ENCODE data around the gene ARID4A. TPM values are rescaled to one million over a fixed set of nuclear protein-coding genes. Genes with fewer than 3 reads are reported as not detected.

Gene ARID4A
- total RNA-seq, 1 experiment from 2014 or later, result 12.5 TPM

DNA sequence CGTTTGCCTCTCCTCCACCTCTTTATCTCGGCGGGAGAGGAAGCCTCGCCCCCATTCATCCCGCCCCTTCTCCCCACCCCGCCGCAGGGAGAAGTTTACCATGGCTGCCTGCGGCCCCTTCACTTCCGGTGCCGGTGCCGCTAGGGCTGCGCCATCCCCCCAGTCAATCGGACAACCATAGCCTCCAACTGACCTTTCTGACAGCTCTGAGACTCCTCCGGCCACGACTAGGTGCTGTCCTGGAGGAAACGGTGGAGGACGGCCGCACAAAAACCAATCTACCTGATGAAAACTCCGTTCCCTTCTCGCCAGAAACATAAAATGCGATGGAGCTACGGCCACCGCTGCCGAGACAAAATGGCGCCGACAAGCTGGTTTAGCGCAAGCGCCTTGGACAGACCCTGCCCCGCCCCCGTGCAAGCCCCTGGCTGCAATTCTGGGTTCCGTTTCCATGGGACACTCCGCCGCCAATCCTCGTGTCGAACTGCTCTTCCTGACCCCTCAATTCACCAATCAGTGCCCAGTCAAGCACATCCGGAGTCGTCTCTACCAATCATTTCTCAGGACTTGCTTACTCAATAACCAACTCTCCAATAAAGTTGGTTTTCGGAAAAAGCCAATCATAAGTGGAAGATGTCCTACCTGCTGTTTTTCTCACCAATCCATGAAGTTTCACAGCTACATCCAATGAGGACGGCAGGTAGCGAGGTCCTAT is 436 bp upstream of the ARID4A start (continued):
- TF ChIP-seq, protein P1, sequence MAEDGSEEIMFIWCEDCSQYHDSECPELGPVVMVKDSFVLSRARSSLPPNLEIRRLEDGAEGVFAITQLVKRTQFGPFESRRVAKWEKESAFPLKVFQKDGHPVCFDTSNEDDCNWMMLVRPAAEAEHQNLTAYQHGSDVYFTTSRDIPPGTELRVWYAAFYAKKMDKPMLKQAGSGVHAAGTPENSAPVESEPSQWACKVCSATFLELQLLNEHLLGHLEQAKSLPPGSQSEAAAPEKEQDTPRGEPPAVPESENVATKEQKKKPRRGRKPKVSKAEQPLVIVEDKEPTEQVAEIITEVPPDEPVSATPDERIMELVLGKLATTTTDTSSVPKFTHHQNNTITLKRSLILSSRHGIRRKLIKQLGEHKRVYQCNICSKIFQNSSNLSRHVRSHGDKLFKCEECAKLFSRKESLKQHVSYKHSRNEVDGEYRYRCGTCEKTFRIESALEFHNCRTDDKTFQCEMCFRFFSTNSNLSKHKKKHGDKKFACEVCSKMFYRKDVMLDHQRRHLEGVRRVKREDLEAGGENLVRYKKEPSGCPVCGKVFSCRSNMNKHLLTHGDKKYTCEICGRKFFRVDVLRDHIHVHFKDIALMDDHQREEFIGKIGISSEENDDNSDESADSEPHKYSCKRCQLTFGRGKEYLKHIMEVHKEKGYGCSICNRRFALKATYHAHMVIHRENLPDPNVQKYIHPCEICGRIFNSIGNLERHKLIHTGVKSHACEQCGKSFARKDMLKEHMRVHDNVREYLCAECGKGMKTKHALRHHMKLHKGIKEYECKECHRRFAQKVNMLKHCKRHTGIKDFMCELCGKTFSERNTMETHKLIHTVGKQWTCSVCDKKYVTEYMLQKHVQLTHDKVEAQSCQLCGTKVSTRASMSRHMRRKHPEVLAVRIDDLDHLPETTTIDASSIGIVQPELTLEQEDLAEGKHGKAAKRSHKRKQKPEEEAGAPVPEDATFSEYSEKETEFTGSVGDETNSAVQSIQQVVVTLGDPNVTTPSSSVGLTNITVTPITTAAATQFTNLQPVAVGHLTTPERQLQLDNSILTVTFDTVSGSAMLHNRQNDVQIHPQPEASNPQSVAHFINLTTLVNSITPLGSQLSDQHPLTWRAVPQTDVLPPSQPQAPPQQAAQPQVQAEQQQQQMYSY (CRISPR knock-in tag; IDR thresholded peaks at IDR 0.05), result no peak
- TF ChIP-seq CREM (CRISPR knock-in tag; IDR thresholded peaks at IDR 0.05) (no peak), ZNF423 (CRISPR knock-in tag; IDR thresholded peaks at IDR 0.05) (peak; percentile 87), ZBTB21 (CRISPR knock-in tag; IDR thresholded peaks at IDR 0.05; ENCODE audit: borderline replicate concordance) (no peak), GTF2I (CRISPR knock-in tag; conservative IDR thresholded peaks at IDR 0.05) (no peak), ZNF232 (CRISPR knock-in tag; IDR thresholded peaks at IDR 0.05) (no peak), ZNF121 (CRISPR knock-in tag; IDR thresholded peaks at IDR 0.05) (no peak), ZNF671 (CRISPR knock-in tag; IDR thresholded peaks at IDR 0.05) (peak; percentile 86; the same call in 1 of the 2 replicates), SMAD4 (CRISPR knock-in tag; IDR thresholded peaks at IDR 0.05) (no peak), TEAD1 (CRISPR knock-in tag; IDR thresholded peaks at IDR 0.05) (peak; percentile 67; the same call in 1 of the 2 replicates), PRRX2 (CRISPR knock-in tag; IDR thresholded peaks at IDR 0.05) (peak; percentile 95; the same call in 1 of the 2 replicates), GRHL2 (CRISPR knock-in tag; IDR thresholded peaks at IDR 0.05; ENCODE audit: insufficient replicate concordance, severe bottlenecking) (no peak), SP1 (CRISPR knock-in tag; conservative IDR thresholded peaks at IDR 0.05) (peak; percentile 65; the same call in 1 of the 2 replicates), HMGA2 (CRISPR knock-in tag; IDR thresholded peaks at IDR 0.05) (0 out of 2 replicates have a peak, but pooled peaks have one; percentile 6), NFATC4 (CRISPR knock-in tag; IDR thresholded peaks at IDR 0.05) (0 out of 2 replicates have a peak, but pooled peaks have one; percentile 48), FOXK1 (CRISPR knock-in tag; IDR thresholded peaks at IDR 0.05) (peak; percentile 30; the same call in 1 of the 2 replicates), SMAD3 (CRISPR knock-in tag; IDR thresholded peaks at IDR 0.05; ENCODE audit: borderline replicate concordance) (peak; percentile 57; the same call in 1 of the 2 replicates)
- TF ChIP-seq, protein P2, sequence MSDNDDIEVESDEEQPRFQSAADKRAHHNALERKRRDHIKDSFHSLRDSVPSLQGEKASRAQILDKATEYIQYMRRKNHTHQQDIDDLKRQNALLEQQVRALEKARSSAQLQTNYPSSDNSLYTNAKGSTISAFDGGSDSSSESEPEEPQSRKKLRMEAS (CRISPR knock-in tag; IDR thresholded peaks at IDR 0.05), result peak; percentile 23; the same call in 1 of the 2 replicates
- TF ChIP-seq, protein P3, sequence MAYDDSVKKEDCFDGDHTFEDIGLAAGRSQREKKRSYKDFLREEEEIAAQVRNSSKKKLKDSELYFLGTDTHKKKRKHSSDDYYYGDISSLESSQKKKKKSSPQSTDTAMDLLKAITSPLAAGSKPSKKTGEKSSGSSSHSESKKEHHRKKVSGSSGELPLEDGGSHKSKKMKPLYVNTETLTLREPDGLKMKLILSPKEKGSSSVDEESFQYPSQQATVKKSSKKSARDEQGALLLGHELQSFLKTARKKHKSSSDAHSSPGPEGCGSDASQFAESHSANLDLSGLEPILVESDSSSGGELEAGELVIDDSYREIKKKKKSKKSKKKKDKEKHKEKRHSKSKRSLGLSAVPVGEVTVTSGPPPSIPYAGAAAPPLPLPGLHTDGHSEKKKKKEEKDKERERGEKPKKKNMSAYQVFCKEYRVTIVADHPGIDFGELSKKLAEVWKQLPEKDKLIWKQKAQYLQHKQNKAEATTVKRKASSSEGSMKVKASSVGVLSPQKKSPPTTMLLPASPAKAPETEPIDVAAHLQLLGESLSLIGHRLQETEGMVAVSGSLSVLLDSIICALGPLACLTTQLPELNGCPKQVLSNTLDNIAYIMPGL (CRISPR knock-in tag; IDR thresholded peaks at IDR 0.05), result no peak
- TF ChIP-seq, protein P4, sequence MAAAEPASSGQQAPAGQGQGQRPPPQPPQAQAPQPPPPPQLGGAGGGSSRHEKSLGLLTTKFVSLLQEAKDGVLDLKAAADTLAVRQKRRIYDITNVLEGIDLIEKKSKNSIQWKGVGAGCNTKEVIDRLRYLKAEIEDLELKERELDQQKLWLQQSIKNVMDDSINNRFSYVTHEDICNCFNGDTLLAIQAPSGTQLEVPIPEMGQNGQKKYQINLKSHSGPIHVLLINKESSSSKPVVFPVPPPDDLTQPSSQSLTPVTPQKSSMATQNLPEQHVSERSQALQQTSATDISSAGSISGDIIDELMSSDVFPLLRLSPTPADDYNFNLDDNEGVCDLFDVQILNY (CRISPR knock-in tag; IDR thresholded peaks at IDR 0.05), result 0 out of 2 replicates have a peak, but pooled peaks have one; percentile 42
- TF ChIP-seq, protein P5, sequence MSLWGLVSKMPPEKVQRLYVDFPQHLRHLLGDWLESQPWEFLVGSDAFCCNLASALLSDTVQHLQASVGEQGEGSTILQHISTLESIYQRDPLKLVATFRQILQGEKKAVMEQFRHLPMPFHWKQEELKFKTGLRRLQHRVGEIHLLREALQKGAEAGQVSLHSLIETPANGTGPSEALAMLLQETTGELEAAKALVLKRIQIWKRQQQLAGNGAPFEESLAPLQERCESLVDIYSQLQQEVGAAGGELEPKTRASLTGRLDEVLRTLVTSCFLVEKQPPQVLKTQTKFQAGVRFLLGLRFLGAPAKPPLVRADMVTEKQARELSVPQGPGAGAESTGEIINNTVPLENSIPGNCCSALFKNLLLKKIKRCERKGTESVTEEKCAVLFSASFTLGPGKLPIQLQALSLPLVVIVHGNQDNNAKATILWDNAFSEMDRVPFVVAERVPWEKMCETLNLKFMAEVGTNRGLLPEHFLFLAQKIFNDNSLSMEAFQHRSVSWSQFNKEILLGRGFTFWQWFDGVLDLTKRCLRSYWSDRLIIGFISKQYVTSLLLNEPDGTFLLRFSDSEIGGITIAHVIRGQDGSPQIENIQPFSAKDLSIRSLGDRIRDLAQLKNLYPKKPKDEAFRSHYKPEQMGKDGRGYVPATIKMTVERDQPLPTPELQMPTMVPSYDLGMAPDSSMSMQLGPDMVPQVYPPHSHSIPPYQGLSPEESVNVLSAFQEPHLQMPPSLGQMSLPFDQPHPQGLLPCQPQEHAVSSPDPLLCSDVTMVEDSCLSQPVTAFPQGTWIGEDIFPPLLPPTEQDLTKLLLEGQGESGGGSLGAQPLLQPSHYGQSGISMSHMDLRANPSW (CRISPR knock-in tag; conservative IDR thresholded peaks at IDR 0.05; ENCODE audit: low read depth), result no peak
- TF ChIP-seq, protein P6, sequence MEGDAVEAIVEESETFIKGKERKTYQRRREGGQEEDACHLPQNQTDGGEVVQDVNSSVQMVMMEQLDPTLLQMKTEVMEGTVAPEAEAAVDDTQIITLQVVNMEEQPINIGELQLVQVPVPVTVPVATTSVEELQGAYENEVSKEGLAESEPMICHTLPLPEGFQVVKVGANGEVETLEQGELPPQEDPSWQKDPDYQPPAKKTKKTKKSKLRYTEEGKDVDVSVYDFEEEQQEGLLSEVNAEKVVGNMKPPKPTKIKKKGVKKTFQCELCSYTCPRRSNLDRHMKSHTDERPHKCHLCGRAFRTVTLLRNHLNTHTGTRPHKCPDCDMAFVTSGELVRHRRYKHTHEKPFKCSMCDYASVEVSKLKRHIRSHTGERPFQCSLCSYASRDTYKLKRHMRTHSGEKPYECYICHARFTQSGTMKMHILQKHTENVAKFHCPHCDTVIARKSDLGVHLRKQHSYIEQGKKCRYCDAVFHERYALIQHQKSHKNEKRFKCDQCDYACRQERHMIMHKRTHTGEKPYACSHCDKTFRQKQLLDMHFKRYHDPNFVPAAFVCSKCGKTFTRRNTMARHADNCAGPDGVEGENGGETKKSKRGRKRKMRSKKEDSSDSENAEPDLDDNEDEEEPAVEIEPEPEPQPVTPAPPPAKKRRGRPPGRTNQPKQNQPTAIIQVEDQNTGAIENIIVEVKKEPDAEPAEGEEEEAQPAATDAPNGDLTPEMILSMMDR (IDR thresholded peaks at IDR 0.05), result no peak
- TF ChIP-seq, protein P7, sequence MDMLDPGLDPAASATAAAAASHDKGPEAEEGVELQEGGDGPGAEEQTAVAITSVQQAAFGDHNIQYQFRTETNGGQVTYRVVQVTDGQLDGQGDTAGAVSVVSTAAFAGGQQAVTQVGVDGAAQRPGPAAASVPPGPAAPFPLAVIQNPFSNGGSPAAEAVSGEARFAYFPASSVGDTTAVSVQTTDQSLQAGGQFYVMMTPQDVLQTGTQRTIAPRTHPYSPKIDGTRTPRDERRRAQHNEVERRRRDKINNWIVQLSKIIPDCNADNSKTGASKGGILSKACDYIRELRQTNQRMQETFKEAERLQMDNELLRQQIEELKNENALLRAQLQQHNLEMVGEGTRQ (CRISPR knock-in tag; IDR thresholded peaks at IDR 0.05), result peak; percentile 28; the same call in 1 of the 2 replicates
